CD4-positive, CD25-positive, alpha-beta regulatory T cell (primary cell): ENCODE results near the gene TM9SF1. TPM values are rescaled to one million over a fixed set of nuclear protein-coding genes. Genes with fewer than 3 reads are reported as not detected.
"Not testable (repeated sequence)": the region's sequence is repeated elsewhere in the genome, so short reads cannot be mapped to it uniquely, and the experiment has no call there.

Experiments
- ATAC-seq, 2 donors: fragments of 150-1000 bp; cut with Tn5 transposase; one replicate each; pipeline ENCODE4 v1.10.0; 2021; ENCODE audit warnings: low read depth in 2 of 2, moderate number of reproducible peaks in 2 of 2, moderate library complexity in 1 of 2
- DNase-seq, 3 donors: peaks; one replicate each; pipeline versions ENCODE4 v3.0.0 to v3.0.0-alpha.2; 2012 to 2022; ENCODE audit warnings: mixed read lengths in 1 of 3
- H3K27ac ChIP-seq: one replicate; pipeline ENCODE4 v1.7.0; 2013; ENCODE audit warnings: mild to moderate bottlenecking, low read length; ENCODE audit not compliant: insufficient read depth, poor library complexity, severe bottlenecking
- H3K27me3 ChIP-seq: one replicate; pipeline ENCODE4 v1.7.0; 2013; ENCODE audit warnings: low read length; ENCODE audit not compliant: control insufficient read depth, insufficient read depth
- H3K36me3 ChIP-seq: one replicate; pipeline ENCODE4 v1.7.0; 2013; ENCODE audit warnings: mild to moderate bottlenecking, low read length, moderate library complexity; ENCODE audit not compliant: control insufficient read depth, insufficient read depth
- H3K4me1 ChIP-seq: 2 replicates; pipeline ENCODE4 v1.7.0; 2013; ENCODE audit warnings: mild to moderate bottlenecking, low read length; ENCODE audit not compliant: insufficient read depth, control insufficient read depth, poor library complexity, severe bottlenecking
- H3K4me3 ChIP-seq: one replicate; pipeline ENCODE4 v1.7.0; 2013; ENCODE audit warnings: low read depth, mild to moderate bottlenecking, low read length, moderate library complexity
- H3K9me3 ChIP-seq, 2 experiments: 1 replicate in 1 of 2; 2 replicates in 1 of 2; pipeline ENCODE4 v1.7.0; 2013; ENCODE audit warnings: low read length in 2 of 2, mild to moderate bottlenecking in 1 of 2, moderate library complexity in 1 of 2; ENCODE audit not compliant: control insufficient read depth in 2 of 2
- H3K27ac Mint-ChIP-seq, 3 donors: one replicate each; pipeline ENCODE4 v1.8.0; 2020 to 2022; ENCODE audit warnings: mild to moderate bottlenecking in 3 of 3, mixed read lengths in 3 of 3, moderate library complexity in 2 of 3
- H3K27me3 Mint-ChIP-seq: one replicate; pipeline ENCODE4 v1.8.0; 2022; ENCODE audit warnings: mild to moderate bottlenecking, mixed read lengths
- H3K36me3 Mint-ChIP-seq: one replicate; pipeline ENCODE4 v1.8.0; 2020; ENCODE audit warnings: mixed read lengths
- H3K4me1 Mint-ChIP-seq, 4 donors: one replicate each; pipeline ENCODE4 v1.8.0; 2020 to 2022; ENCODE audit warnings: mixed read lengths in 4 of 4, mild to moderate bottlenecking in 1 of 4
- H3K4me3 Mint-ChIP-seq, 4 donors: one replicate each; pipeline ENCODE4 v1.8.0; 2020 to 2022; ENCODE audit warnings: mild to moderate bottlenecking in 4 of 4, mixed read lengths in 4 of 4, moderate library complexity in 3 of 4
- H3K9me3 Mint-ChIP-seq, 7 donors: one replicate each; pipeline ENCODE4 v1.8.0; 2020 to 2022; ENCODE audit warnings: mixed read lengths in 7 of 7, mild to moderate bottlenecking in 3 of 7, moderate library complexity in 2 of 7
- polyA plus RNA-seq, 4 donors: library from polyadenylated mRNA; unstranded; fragments of 300-500 nt; fragmentation: Illumina TruSeq; gene quantifications; one replicate each; pipeline ENCODE4 v1.2.3, GENCODE V29; 2021
- total RNA-seq: library from RNA; stranded (reverse); gene quantifications from one replicate; pipeline ENCODE4 v1.2.3, GENCODE V29; 2022

TM9SF1 gene
- total and polyA plus RNA-seq, 5 donors from 2014 or later: 20.0 to 42.3 (median 39.3) TPM

DNA sequence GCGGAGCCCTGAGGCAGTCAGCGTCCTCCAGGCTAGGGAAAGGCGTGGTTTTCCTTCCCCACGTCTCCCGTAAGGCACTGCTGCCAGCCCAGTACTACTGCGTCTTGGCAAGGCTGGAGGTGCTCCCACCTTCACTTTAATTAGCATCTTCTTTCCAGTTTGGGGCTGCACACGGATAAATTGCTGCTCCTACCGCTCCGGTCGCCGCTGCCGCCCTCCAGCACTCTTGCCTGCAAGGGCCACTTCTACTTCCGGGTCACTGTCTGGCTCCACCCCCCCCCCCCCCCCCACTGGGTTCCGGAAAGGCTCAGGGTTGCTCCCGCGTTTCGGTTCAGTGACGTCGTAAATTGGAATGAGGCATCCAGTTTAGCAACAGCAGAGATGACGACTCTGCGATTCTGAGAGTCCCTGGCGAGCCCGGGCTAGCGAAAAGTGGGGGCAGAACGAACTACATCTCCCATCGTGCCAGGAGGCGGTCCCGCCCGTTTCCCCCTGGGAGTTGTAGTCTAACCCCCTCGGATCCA, 36.9 kb upstream of the TM9SF1 start, which contains the start of gene NEDD8:
Gene NEDD8, minus strand, starts transcription at position 247 of the 524 bp plus-strand sequence. Its CDS starts 100 bp downstream, at position 147.
- ATAC-seq: peak; percentile 91
- Histone ChIP-seq H3K4me3 (peak within 1 kb of the TSS; percentile 94), H3K36me3 (peaks cover 25% of the 10 kb centered on the region), H3K9me3 (no peaks in the 10 kb centered on the region), H3K4me1 (peaks cover 29% of the 10 kb centered on the region), H3K27me3 (no peaks in the 10 kb centered on the region), H3K27ac (peak within 1 kb of the TSS; percentile 91)
- peak within 1 kb of the TSS; percentile 89 to 100 (median 96) for H3K4me3 Mint-ChIP-seq
- H3K27me3 Mint-ChIP-seq: no peaks in the 10 kb centered on the region
- DNase-seq: peak; percentile 83 to 94 (median 90)
- H3K4me1 Mint-ChIP-seq: peaks cover 18 to 77% (median 49%) of the 10 kb centered on the region in 4 donors
- H3K36me3 Mint-ChIP-seq: peaks cover 22% of the 10 kb centered on the region
- no peaks in the 10 kb centered on the region for H3K9me3 Mint-ChIP-seq
- peak within 1 kb of the TSS; percentile 89 to 94 (median 94) for H3K27ac Mint-ChIP-seq

- H3K4me1 Mint-ChIP-seq: peaks cover 24 to 77% (median 50%) of the 10 kb centered on the region in 4 donors
- peak overlapping the region; percentile 91 for H3K27ac ChIP-seq
- no peaks in the 10 kb centered on the region for H3K9me3 Mint-ChIP-seq
- H3K4me3 Mint-ChIP-seq: peak overlapping the region; percentile 89 to 100 (median 96)
- H3K4me3 ChIP-seq: peak overlapping the region; percentile 94
- H3K36me3 ChIP-seq: peaks cover 18% of the 10 kb centered on the region
- H3K9me3 ChIP-seq: no peaks in the 10 kb centered on the region
- H3K27me3 ChIP-seq: no peaks in the 10 kb centered on the region
- no peak for ATAC-seq
- H3K27me3 Mint-ChIP-seq: no peaks in the 10 kb centered on the region
- H3K27ac Mint-ChIP-seq: peak overlapping the region; percentile 73 to 94 (median 89)
- H3K36me3 Mint-ChIP-seq: peaks cover 23% of the 10 kb centered on the region
- DNase-seq: peak in 1 of 3 donors; percentile 60
- H3K4me1 ChIP-seq: peaks cover 29% of the 10 kb centered on the region
Measured at GRCh38 chr14:24231263-24232120, 36.3 kb upstream of the TM9SF1 start.

DNA sequence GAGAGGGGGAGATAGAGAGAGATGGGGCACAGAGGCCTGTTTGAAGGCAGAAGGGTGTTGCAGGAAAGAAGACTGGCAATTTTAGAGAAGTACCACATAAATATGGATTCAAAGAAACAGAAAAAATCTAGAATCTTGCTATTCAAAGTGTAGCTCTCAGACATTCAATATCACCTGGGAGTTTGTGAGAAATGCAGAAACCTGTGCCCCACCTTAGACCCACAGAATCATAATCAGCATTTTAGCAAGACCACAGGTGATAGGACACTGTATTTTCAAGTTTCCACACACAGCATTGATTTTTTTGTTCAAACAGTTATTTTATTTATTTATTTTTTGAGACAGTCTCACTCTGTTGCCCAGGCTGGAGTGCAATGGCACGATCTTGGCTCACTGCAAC, 33.7 kb upstream of the TM9SF1 start:
- peak overlapping the region in 2 of 4 donors; percentile 25 to 75 for H3K4me3 Mint-ChIP-seq
- H3K4me1 Mint-ChIP-seq: peaks cover 20 to 69% (median 39%) of the 10 kb centered on the region in 4 donors

DNA sequence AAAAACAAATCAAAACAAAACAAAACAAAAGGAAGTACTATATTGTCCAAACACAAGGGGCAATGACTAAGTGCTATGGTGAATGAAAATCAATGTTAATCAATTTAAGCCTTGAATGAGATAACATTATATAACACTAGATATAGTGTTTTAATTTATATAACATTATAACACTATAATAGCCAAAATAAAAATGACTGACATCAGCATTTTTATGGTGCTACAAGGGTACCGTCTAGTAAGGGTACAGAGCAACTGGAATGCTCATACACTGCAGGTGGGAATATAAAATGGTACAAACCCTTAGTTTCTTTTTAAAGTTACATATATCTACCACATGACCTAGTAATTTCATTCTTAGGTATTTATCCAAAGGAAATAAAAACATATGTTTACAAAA, 31.2 kb upstream of the TM9SF1 start:
- Histone ChIP-seq H3K36me3 (peaks cover 3% of the 10 kb centered on the region), H3K4me3 (no peak overlapping the region), H3K27ac (no peak overlapping the region), H3K9me3 (no peaks in the 10 kb centered on the region), H3K4me1 (peaks cover 7% of the 10 kb centered on the region), H3K27me3 (no peaks in the 10 kb centered on the region)
- Mint-ChIP-seq H3K36me3 (peaks cover 11% of the 10 kb centered on the region), H3K27ac (no peak overlapping the region), H3K9me3 (no peaks in the 10 kb centered on the region), H3K4me3 (peak overlapping the region in 1 of 4 donors; percentile 55), H3K27me3 (no peaks in the 10 kb centered on the region), H3K4me1 (peaks cover 20 to 49% (median 33%) of the 10 kb centered on the region in 4 donors)
- no peak for ATAC-seq
- no peak for DNase-seq

More for the DNA sequence above, 33.7 kb upstream of the TM9SF1 start:
- H3K27ac ChIP-seq: no peak overlapping the region
- peaks cover 3% of the 10 kb centered on the region for H3K36me3 ChIP-seq
- H3K27me3 ChIP-seq: no peaks in the 10 kb centered on the region
- no peak overlapping the region for H3K4me3 ChIP-seq
- no peaks in the 10 kb centered on the region for H3K9me3 Mint-ChIP-seq
- H3K4me1 ChIP-seq: peaks cover 23% of the 10 kb centered on the region
- H3K27ac Mint-ChIP-seq: peak overlapping the region in 1 of 3 donors; percentile 73
- H3K27me3 Mint-ChIP-seq: no peaks in the 10 kb centered on the region
- H3K36me3 Mint-ChIP-seq: peaks cover 11% of the 10 kb centered on the region
- no peak for ATAC-seq
- no peaks in the 10 kb centered on the region for H3K9me3 ChIP-seq
- no peak for DNase-seq

- H3K4me3 ChIP-seq: no peak overlapping the region
- Mint-ChIP-seq H3K27ac (peak overlapping the region in 1 of 3 donors; percentile 67), H3K36me3 (peaks cover 12% of the 10 kb centered on the region), H3K4me1 (peaks cover 16 to 41% (median 28%) of the 10 kb centered on the region in 4 donors), H3K9me3 (no peaks in the 10 kb centered on the region), H3K4me3 (no peak overlapping the region), H3K27me3 (no peaks in the 10 kb centered on the region)
- H3K27ac ChIP-seq: no peak overlapping the region
- no peaks in the 10 kb centered on the region for H3K9me3 ChIP-seq
- H3K4me1 ChIP-seq: no peaks in the 10 kb centered on the region
- no peaks in the 10 kb centered on the region for H3K27me3 ChIP-seq
- ATAC-seq: no peak
- no peak for DNase-seq
- peaks cover 3% of the 10 kb centered on the region for H3K36me3 ChIP-seq
Measured at GRCh38 chr14:24224618-24225071, 29.4 kb upstream of the TM9SF1 start.

- H3K4me1 ChIP-seq, H3K27ac ChIP-seq, DNase-seq, H3K4me3 ChIP-seq, H3K4me3 Mint-ChIP-seq, H3K27ac Mint-ChIP-seq, H3K36me3 ChIP-seq, H3K27me3 ChIP-seq, H3K9me3 ChIP-seq, H3K27me3 Mint-ChIP-seq, H3K9me3 Mint-ChIP-seq, ATAC-seq: not testable (repeated sequence)
- Mint-ChIP-seq H3K4me1 (peaks cover 16 to 35% (median 23%) of the 10 kb centered on the region in 4 donors), H3K36me3 (peaks cover 15% of the 10 kb centered on the region)
Measured at GRCh38 chr14:24222987-24223386, 27.7 kb upstream of the TM9SF1 start.

DNA sequence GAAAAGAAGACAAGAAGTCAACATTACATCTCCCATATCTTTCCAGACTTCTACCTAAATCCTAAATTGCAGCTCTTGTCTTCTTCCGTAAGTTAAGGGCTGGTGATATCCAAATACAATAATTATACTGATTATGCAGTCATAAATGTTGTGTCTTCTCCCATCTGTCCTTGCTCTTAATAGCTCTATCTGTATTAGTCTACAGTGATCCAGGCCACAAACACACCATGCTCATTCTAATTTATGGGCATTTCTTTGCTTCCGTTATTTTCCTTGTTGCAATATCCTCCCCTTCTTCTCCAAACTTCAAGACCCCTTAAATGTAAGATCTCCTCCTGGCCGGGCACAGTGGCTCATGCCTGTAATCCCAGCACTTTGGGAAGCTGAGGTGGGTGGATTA, 24.3 kb upstream of the TM9SF1 start:
- no peak overlapping the region for H3K4me3 ChIP-seq
- Mint-ChIP-seq H3K4me1 (peaks cover 9 to 27% (median 15%) of the 10 kb centered on the region in 4 donors), H3K36me3 (peaks cover 4% of the 10 kb centered on the region), H3K27ac (no peak overlapping the region), H3K4me3 (peak overlapping the region in 1 of 4 donors; percentile 62), H3K9me3 (no peaks in the 10 kb centered on the region), H3K27me3 (no peaks in the 10 kb centered on the region)
- no peaks in the 10 kb centered on the region for H3K27me3 ChIP-seq
- ATAC-seq: no peak
- peaks cover 18% of the 10 kb centered on the region for H3K4me1 ChIP-seq
- no peaks in the 10 kb centered on the region for H3K9me3 ChIP-seq
- no peak overlapping the region for H3K27ac ChIP-seq
- peaks cover 15% of the 10 kb centered on the region for H3K36me3 ChIP-seq
- no peak for DNase-seq
